Measurements from ENCODE around the gene AFF4. TPM values are rescaled to one million over a fixed set of nuclear protein-coding genes. Genes with fewer than 3 reads are reported as not detected.
"Not testable (repeated sequence)": the region's sequence is repeated elsewhere in the genome, so short reads cannot be mapped to it uniquely, and the experiment has no call there.

AFF4 gene
- total RNA-seq, 1 donor from 2014 or later = 87.7 TPM

GRCh38 chr5:132956166-132956799 is 7.2 kb downstream of the AFF4 start:
- not testable (repeated sequence) for DNase-seq (ENCODE audit: low spot score)

GRCh38 chr5:132953710-132954109 is 9.7 kb downstream of the AFF4 start:
- DNase-seq (ENCODE audit: low spot score) = no peak

GRCh38 chr5:132952829-132953228 is 10.6 kb downstream of the AFF4 start:
- DNase-seq (ENCODE audit: low spot score) = no peak

GRCh38 chr5:132951897-132952296 is 11.5 kb downstream of the AFF4 start:
- no peak for DNase-seq (ENCODE audit: low spot score)

DNA sequence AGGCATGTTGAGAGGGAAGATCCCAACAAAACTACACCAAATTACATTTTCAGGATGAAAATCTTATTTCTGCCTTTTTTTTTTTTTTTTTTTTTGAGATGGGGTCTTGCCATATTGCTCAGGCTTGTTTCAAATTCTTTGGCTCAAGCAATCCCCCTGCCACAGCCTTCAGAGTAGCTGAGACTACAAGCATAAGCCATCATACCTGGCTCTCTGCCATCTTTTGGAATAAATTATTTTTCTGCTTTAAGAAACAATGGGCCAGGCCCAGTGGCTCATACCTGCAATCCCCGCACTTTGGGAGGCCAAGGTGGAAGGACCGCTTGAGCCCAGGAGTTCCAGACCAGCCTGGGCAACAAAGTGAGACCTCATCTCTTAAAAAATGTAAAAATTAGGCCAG is 14.3 kb downstream of the AFF4 start:
- DNase-seq (ENCODE audit: low spot score) = no peak

DNA sequence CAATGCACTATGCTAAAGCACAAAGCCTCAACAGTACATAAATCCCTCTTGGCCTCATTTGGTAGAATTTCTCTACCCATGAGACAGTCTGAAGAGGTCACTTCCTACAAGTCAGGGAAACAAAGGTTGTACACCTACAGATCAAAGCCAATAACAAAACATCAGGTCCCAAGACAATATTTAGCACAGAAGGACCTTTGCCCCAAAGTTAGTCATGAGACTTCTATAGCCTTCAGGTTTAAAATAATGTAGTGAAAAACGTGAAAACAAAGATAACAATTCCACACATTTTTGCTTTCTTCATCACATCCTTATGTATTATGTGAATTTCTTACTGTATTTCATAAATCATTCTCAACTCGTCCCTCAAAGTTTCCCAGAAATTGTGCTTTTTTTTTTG is 15.8 kb downstream of the AFF4 start:
- DNase-seq (ENCODE audit: low spot score) = no peak

DNA sequence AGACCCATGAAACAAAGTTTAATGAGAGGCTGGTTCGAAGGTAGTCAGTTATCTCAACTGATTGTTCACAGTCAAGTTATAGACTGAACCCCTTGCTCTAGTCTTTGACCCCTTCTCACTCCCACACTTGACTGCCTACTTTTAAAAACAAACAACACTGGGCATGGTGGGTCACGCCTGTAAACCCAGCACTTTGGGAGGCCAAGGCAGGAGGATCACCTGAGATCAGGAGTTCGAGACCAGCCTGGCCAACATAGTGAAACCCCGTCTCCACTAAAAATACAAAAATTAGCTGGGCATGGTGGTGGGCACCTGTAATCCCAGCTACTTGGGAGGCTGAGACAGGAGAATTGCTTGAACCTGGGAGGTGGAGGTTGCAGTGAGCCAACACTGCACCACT is 18.1 kb downstream of the AFF4 start:
- not testable (repeated sequence) for DNase-seq (ENCODE audit: low spot score)

GRCh38 chr5:132943362-132944022 is 19.9 kb downstream of the AFF4 start:
- no peak for DNase-seq (ENCODE audit: low spot score)

- DNase-seq (ENCODE audit: low spot score) = no peak
These were observed 22.1 kb downstream of the AFF4 start for GRCh38 chr5:132941331-132941730.

DNA sequence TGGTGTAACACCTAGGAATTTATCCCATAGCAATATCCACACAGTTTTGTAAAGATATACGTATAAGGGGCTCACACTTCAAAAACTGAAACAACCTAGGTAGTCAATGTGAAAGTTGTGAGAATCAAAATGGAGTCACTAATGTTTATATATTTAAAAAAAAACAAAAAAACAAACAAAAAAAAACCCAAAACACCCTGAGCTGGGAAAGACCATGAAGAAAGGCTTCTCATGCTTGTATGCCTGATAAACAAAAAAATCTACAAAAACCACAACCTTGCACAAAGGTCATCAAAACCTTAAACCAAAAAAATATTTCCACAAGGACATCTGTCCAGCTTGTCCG is 35.4 kb downstream of the AFF4 start:
- DNase-seq (ENCODE audit: low spot score) = no peak

DNA sequence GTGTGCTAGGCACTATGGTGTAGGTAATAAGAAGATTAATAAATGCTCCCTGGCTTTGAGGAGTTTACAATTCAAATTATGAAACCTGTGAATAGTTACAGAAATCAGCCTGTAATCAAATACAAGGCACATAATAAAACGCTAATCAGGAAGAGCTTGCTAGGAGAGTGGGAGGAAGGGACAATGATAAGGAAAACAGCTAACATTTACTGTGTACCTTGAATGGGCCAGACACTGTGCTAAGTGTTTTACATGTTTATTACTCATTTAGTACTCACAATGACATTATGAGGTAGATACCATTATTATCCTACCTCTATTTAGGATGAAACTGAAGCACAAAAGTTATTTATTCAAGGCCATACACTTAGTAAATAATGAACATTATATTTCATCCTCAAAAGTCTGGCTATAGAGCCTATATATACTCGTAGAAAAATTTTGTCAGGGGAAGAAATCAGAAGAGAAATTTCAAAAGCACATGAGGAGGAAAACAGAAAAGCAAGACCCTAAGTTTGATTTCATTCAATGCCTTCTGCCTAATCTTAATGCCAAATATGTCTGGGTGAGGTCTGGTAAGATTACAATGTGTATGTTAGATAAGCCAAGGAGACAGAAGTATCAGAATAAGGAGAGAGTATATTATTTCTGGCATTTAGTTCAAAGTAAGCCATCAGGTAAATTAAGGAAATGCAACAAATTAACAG is 35.9 kb downstream of the AFF4 start:
- no peak for DNase-seq (ENCODE audit: low spot score)

DNA sequence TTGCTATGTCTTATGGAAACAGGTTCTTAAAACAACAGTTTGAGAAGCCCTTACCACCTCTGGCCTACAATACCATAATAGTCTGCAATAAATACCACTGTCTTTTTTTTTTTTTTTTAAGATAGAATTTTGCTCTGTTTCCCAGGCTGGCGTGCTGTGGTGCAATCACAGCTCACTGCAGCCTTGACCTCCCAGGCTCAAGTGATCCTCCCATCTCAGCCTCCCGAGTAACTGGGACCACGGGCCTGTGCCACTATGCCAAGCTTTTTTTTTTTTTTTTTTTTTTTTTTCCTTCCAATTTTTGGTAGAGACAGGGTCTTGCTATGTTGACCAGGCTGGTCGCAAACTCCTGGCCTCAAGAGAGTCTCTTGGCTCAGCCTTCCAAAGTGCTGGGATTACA is 37.0 kb downstream of the AFF4 start:
- DNase-seq (ENCODE audit: low spot score) = no peak

DNA sequence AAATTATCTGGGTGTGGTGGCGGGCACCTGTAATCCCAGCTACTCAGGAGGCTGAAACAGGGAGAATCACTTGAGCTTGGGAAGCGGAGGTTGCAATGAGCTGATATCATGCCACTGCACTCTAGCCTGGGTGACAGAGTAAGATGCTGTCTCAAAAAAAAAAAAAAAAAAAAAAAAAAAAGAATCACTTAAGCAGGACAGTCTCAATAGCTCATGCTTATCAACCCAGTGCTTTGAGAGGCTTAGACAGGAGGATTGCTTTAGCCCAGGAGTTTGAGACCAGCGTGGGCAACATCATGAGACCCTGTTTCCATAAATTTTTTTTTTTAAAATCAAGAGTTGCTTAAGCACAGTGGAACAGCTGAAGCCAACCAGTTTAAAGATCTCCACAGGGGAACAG is 47.3 kb downstream of the AFF4 start:
- DNase-seq (ENCODE audit: low spot score) = no peak

GRCh38 chr5:132915681-132916080 is 47.8 kb downstream of the AFF4 start:
- DNase-seq (ENCODE audit: low spot score) = no peak

- no peak for DNase-seq (ENCODE audit: low spot score)
These were observed 53.7 kb downstream of the AFF4 start for GRCh38 chr5:132909702-132910101.

- no peak for DNase-seq (ENCODE audit: low spot score)
These were observed 56.3 kb downstream of the AFF4 start for GRCh38 chr5:132907161-132907560.

GRCh38 chr5:132905938-132906337 is 57.5 kb downstream of the AFF4 start:
- no peak for DNase-seq (ENCODE audit: low spot score)

GRCh38 chr5:132901730-132902129 is 61.7 kb downstream of the AFF4 start:
- no peak for DNase-seq (ENCODE audit: low spot score)

GRCh38 chr5:132901036-132901435 is 62.4 kb downstream of the AFF4 start:
- DNase-seq (ENCODE audit: low spot score) = no peak

- no peak for DNase-seq (ENCODE audit: low spot score)
These were observed 65.3 kb downstream of the AFF4 start for GRCh38 chr5:132898094-132898493.

DNA sequence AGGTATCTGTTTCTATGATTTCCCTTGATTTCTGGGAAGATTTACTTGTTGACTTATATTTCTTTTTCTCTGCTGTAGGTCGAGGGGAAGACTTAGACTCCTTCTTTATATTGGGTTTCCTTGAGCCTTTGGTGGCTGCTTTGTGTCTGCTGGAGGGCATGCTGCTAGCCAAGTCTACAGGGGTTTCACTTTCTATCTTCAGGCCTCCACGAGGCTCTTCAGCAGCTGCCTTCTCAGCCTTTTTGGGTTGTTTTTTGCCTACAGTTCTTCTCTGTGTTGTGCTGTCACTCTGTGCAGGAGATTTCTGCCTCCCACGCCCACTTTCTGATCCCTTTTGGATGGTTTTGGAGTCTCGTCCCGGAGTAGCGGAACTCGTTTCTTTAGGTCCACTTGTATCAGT is 66.7 kb downstream of the AFF4 start:
- DNase-seq (ENCODE audit: low spot score) = no peak

- no peak for DNase-seq (ENCODE audit: low spot score)
These were observed 67.6 kb downstream of the AFF4 start for GRCh38 chr5:132895719-132896305.

GRCh38 chr5:132890817-132891216 is 72.6 kb downstream of the AFF4 start:
- DNase-seq (ENCODE audit: low spot score) = no peak

Measured in mucosa of gallbladder (tissue), 1 donor.